Stimulated activated CD8-positive, alpha-beta memory T cell treated with anti-CD3 and anti-CD28 coated beads, Interleukin-12 subunit alpha, Interleukin-12 subunit beta, amount 100 ng/mL, for 24 hours (primary cell): ENCODE data around the gene GIPC1.

ENCODE experiments used
- DNase-seq: peaks from one replicate; pipeline ENCODE4 v3.0.0-alpha.2; 2020; ENCODE audit errors: extremely low read depth

Gene GIPC1

GRCh38 chr19:14435320-14436050, 60.4 kb downstream of the GIPC1 start:
- no peak for DNase-seq

DNA sequence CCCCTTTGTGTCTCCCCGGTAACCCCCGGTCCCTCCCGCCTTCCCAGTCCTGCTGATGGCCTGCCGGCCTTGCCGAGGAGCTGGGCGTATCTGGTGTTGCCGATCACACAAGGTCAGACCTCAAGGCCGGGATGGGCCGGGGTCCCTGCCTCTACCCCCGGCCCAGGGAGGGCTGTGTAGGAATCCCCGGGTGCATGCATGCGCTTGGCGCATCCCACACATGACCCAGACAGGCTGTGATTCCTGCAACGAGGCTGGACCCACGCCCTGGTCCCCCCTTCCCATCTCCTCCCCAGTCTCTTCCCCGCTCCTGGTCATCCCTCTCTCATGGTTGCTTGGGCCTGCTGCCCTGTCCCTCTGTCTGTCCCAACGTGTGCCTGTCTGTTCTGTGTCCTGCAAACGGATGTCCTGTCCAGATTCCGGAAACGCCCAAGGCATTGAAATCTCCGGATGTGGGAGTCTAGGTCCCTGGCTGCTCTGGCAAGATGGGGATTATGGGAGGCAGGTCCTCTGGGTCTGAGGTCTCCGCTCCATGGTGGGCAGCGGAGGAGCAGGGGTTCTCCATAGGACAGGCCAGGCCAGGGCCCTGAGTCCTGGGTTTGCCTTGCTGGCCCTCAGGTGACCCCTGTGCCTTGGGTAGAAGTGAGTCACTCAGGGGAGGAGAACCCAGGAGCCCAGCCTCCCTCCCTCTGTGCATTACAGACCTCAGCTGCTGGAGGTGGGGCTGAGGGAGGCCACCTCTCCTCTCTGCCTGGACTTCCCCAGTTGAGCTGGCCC, 61.2 kb downstream of the GIPC1 start:
- DNase-seq, result no peak

DNA sequence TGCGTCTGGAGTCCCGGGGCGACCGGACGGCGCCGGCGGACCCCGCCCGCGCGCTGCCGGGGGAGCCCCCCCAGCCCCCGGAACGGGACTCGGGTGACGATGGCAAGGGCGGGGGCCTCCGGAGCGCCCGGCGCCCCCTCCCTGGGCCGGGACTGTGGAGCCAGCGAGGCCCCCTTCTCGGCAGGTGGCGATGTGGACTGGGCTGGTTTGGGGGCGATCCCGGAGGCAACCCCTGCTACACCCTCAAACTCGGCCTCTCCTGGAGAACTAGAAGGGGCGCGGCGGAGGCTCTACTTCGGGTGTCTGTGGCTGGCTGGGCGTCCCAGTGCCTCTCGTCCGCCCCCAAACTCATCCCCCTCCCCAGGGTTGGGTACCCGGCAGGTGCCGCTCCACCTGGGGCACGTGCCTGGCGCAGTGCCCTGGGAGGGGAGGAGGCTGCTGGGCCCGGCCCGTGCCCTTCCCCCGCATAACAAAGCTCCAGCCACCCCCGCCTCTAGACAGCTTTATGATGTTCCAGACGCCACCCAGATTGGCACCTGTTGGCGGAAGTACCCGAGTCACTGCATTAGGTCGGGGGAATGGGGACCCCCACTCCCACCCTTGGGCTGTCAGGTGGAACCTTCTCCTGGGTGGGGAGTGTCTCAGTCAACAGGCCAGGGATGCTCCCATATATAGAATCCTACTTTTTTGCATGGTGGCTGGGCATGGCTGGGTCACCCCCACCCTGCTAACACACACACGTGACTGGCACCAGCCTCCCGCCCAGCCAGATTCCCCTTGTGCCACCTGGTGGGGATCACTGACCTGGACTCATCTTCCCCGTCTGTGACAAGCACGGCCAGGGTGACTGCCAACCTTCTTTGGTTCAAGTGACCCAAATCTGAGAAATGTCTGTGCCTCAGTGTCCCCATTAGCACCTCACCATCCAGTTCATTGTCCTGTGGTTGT, 62.1 kb downstream of the GIPC1 start:
- no peak for DNase-seq

GRCh38 chr19:14432791-14433553, 63.0 kb downstream of the GIPC1 start, which contains the start of gene PKN1:
PKN1 (plus strand) TSS chr19:14433306; CDS start chr19:14433522, 216 bp downstream.
- DNase-seq, result peak; percentile 42

GRCh38 chr19:14430712-14431111, 65.2 kb downstream of the GIPC1 start:
- DNase-seq, result no peak

GRCh38 chr19:14428882-14429416, 67.0 kb downstream of the GIPC1 start:
- no peak for DNase-seq
